H9 (cell line): ENCODE measurements around the gene RILP. TPM values are rescaled to one million over a fixed set of nuclear protein-coding genes. Genes with fewer than 3 reads are reported as not detected.

Source experiments
- DNase-seq: peaks from one replicate; pipeline ENCODE4 v3.0.0-alpha.2; 2017
- H2AFZ ChIP-seq: one replicate; pipeline ENCODE4 v1.6.1; 2013; ENCODE audit warnings: mild to moderate bottlenecking, low read length, control low read depth, moderate library complexity
- H2AK5ac ChIP-seq: 2 replicates; pipeline ENCODE4 v1.6.1; 2013; ENCODE audit warnings: low read length, control low read depth, mixed read lengths; ENCODE audit not compliant: insufficient read length
- H2BK120ac ChIP-seq: one replicate; pipeline ENCODE4 v1.6.1; 2013; ENCODE audit warnings: low read depth, mild to moderate bottlenecking, low read length, control low read depth, inconsistent platforms; ENCODE audit not compliant: poor library complexity, severe bottlenecking
- H2BK12ac ChIP-seq: 2 replicates; pipeline ENCODE4 v1.6.1; 2013; ENCODE audit warnings: low read length, control low read depth, mixed read lengths, low read depth; ENCODE audit not compliant: insufficient read length
- H2BK15ac ChIP-seq: 2 replicates; pipeline ENCODE4 v1.6.1; 2013; ENCODE audit warnings: low read depth, low read length, control low read depth
- H2BK20ac ChIP-seq: one replicate; pipeline ENCODE4 v1.6.1; 2013; ENCODE audit warnings: low read depth, mild to moderate bottlenecking, low read length, control low read depth, inconsistent platforms; ENCODE audit not compliant: poor library complexity, severe bottlenecking
- H2BK5ac ChIP-seq: 2 replicates; pipeline ENCODE4 v1.6.1; 2013; ENCODE audit warnings: low read length, control low read depth, mixed read lengths; ENCODE audit not compliant: insufficient read length
- H3K14ac ChIP-seq: 2 replicates; pipeline ENCODE4 v1.6.1; 2013; ENCODE audit warnings: low read length, control low read depth; ENCODE audit not compliant: insufficient read depth
- H3K18ac ChIP-seq: 2 replicates; pipeline ENCODE4 v1.6.1; 2013; ENCODE audit warnings: low read depth, mild to moderate bottlenecking, mixed read lengths, low read length, control low read depth; ENCODE audit not compliant: insufficient read length
- H3K23ac ChIP-seq: 2 replicates; pipeline ENCODE4 v1.6.1; 2013; ENCODE audit warnings: low read length, control low read depth, mixed read lengths, low read depth; ENCODE audit not compliant: insufficient read length
- H3K23me2 ChIP-seq: 2 replicates; pipeline ENCODE4 v1.6.1; 2013; ENCODE audit warnings: low read depth, mild to moderate bottlenecking, mixed read lengths, low read length, control low read depth; ENCODE audit not compliant: insufficient read length, poor library complexity, severe bottlenecking
- H3K27ac ChIP-seq: 2 replicates; pipeline ENCODE4 v1.5.1; 2013; ENCODE audit warnings: low read length, control low read depth, mixed read lengths, low read depth; ENCODE audit not compliant: insufficient read length
- H3K27me3 ChIP-seq: 2 replicates; pipeline ENCODE4 v1.6.1; 2013; ENCODE audit warnings: low read length, control low read depth, inconsistent platforms; ENCODE audit not compliant: insufficient read depth
- H3K4ac ChIP-seq: 2 replicates; pipeline ENCODE4 v1.6.1; 2013; ENCODE audit warnings: low read depth, mild to moderate bottlenecking, control low read depth, inconsistent platforms, low read length, moderate library complexity
- H3K4me1 ChIP-seq: 2 replicates; pipeline ENCODE4 v1.6.1; 2013; ENCODE audit warnings: low read length, control low read depth, inconsistent platforms; ENCODE audit not compliant: insufficient read depth
- H3K4me2 ChIP-seq: 2 replicates; pipeline ENCODE4 v1.6.1; 2013; ENCODE audit warnings: low read length, control low read depth, mixed read lengths; ENCODE audit not compliant: insufficient read length, insufficient read depth
- H3K56ac ChIP-seq: 2 replicates; pipeline ENCODE4 v1.6.1; 2013; ENCODE audit warnings: low read depth, mild to moderate bottlenecking, mixed read lengths, low read length, control low read depth; ENCODE audit not compliant: insufficient read length
- H3K79me1 ChIP-seq: 2 replicates; pipeline ENCODE4 v1.6.1; 2013; ENCODE audit warnings: low read depth, mild to moderate bottlenecking, moderate library complexity, low read length, control low read depth, inconsistent platforms; ENCODE audit not compliant: insufficient read depth, poor library complexity, severe bottlenecking
- H3K79me2 ChIP-seq: 2 replicates; pipeline ENCODE4 v1.6.1; 2013; ENCODE audit warnings: low read length, control low read depth, inconsistent platforms; ENCODE audit not compliant: insufficient read depth
- H3K9ac ChIP-seq: 2 replicates; pipeline ENCODE4 v1.6.1; 2013; ENCODE audit warnings: low read length, control low read depth, mixed read lengths; ENCODE audit not compliant: insufficient read length; ENCODE audit errors: extremely low read depth
- H3K9me3 ChIP-seq: one replicate; pipeline ENCODE4 v1.6.1; 2013; ENCODE audit warnings: low read depth, low read length, inconsistent platforms; ENCODE audit not compliant: control insufficient read depth
- H3T11ph ChIP-seq: one replicate; pipeline ENCODE4 v1.6.1; 2013; ENCODE audit warnings: mild to moderate bottlenecking, low read length, control low read depth, inconsistent platforms
- H4K20me1 ChIP-seq: one replicate; pipeline ENCODE4 v1.6.1; 2013; ENCODE audit not compliant: control insufficient read depth, insufficient read length, insufficient read depth
- H4K5ac ChIP-seq: 2 replicates; pipeline ENCODE4 v1.6.1; 2013; ENCODE audit warnings: low read depth, mild to moderate bottlenecking, mixed read lengths, low read length, control low read depth; ENCODE audit not compliant: insufficient read length
- H4K8ac ChIP-seq: replicated peaks from 2 replicates; pipeline ENCODE4 v1.6.1; 2013; ENCODE audit warnings: low read length, control low read depth, mixed read lengths, low read depth; ENCODE audit not compliant: insufficient read length
- H4K91ac ChIP-seq: 2 replicates; pipeline ENCODE4 v1.6.1; 2013; ENCODE audit warnings: low read depth, mild to moderate bottlenecking, moderate library complexity, mixed read lengths, low read length, control low read depth; ENCODE audit not compliant: insufficient read length
- H3K27ac Mint-ChIP-seq, 3 experiments: 2 replicates in 2 of 3; 3 replicates in 1 of 3; pipeline ENCODE4 v1.8.0; 2020 to 2021; ENCODE audit warnings: mixed read lengths in 3 of 3, mild to moderate bottlenecking in 1 of 3, moderate library complexity in 1 of 3
- H3K27me3 Mint-ChIP-seq: 2 replicates; pipeline ENCODE4 v1.8.0; 2021; ENCODE audit warnings: low read depth, mild to moderate bottlenecking, moderate library complexity, mixed read lengths
- H3K36me3 Mint-ChIP-seq, 3 experiments: 2 replicates in 2 of 3; 3 replicates in 1 of 3; pipeline ENCODE4 v1.8.0; 2020 to 2021; ENCODE audit warnings: low read depth in 3 of 3, mixed read lengths in 3 of 3; ENCODE audit not compliant: insufficient read depth in 1 of 3
- H3K4me1 Mint-ChIP-seq, 2 experiments: 2 replicates each; pipeline ENCODE4 v1.8.0; 2020; ENCODE audit warnings: mixed read lengths in 2 of 2
- H3K4me3 Mint-ChIP-seq, 2 experiments: 2 replicates in 1 of 2; 3 replicates in 1 of 2; pipeline ENCODE4 v1.8.0; 2020 to 2021; ENCODE audit warnings: mild to moderate bottlenecking in 2 of 2, mixed read lengths in 2 of 2, moderate library complexity in 1 of 2
- H3K9me3 Mint-ChIP-seq, 2 experiments: 2 replicates in 1 of 2; 3 replicates in 1 of 2; pipeline ENCODE4 v1.8.0; 2020; ENCODE audit warnings: mild to moderate bottlenecking in 2 of 2, mixed read lengths in 2 of 2, moderate library complexity in 1 of 2
- WGBS: extraction: QIAGEN DNeasy Blood & Tissue Kit; methylation state at CpG from one replicate; pipeline ENCODE4 v1.1.7; 2013; ENCODE audit warnings: missing lambda C conversion rate, low lambda C conversion rate, mixed read lengths; ENCODE audit not compliant: insufficient read length; ENCODE audit errors: extremely low coverage; 5-methylcytosine and 5-hydroxymethylcytosine counted together
- total RNA-seq: library from RNA; stranded (reverse); gene quantifications from 2 replicates; pipeline ENCODE4 v1.2.1, GENCODE V29; 2021
- TF ChIP-seq, protein P1 (sequence below): fragments of 200-600 bp; sonication (generic); conservative IDR thresholded peaks from 3 replicates; pipeline ENCODE4 v1.8.0; 2021; ENCODE audit warnings: antibody characterized with exemption, mild to moderate bottlenecking

Gene RILP
- total RNA-seq, 1 experiment from 2014 or later, result 5.4 TPM

DNA sequence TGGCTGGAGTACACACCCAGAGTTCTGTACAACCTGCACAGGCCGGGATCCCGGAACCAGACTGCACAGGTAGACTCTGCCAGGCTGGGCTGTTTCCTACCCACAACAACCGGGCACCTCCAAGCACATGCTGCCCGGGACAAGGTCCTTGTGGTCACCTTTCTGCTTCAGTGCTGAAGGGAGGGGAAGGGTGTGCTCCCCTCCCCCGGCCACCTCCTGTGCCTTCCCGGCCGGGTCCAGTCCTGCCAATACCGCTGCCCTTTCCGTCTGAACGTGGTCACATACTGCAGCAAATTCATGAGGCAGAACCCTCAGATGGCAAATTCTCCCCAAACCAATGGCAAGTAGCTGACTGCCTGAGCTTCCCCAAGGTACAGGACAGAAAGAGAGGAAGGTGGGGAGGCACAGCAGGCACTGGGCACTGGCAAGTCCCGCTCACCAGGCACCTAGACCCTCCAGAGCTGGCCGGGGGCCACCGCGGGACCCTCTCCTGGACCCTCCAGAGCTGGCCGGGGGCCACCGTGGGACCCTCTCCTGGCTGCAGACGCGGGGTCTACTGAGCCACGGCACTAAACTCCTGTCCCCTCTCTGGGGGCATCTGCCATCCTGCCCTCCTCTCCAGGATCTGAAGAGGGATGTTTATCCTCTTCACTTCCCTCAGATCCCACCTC, 43.9 kb downstream of the RILP start:
- Histone ChIP-seq H3K4me2 (no peak overlapping the region), H3T11ph (no peak overlapping the region), H3K4ac (no peak overlapping the region), H2BK120ac (no peak overlapping the region), H2AFZ (no peak overlapping the region), H3K79me2 (no peaks in the 10 kb centered on the region), H2BK20ac (no peak overlapping the region), H3K9ac (no peak overlapping the region), H4K91ac (no peak overlapping the region), H2BK5ac (no peak overlapping the region), H3K14ac (no peak overlapping the region; the same call in 1 of the 2 replicates), H3K23me2 (no peaks in the 10 kb centered on the region), H2AK5ac (no peak overlapping the region), H3K4me1 (peaks cover 5% of the 10 kb centered on the region; the same call in 1 of the 2 replicates), H4K8ac (no peak overlapping the region), H4K20me1 (no peaks in the 10 kb centered on the region), H3K23ac (no peak overlapping the region), H3K56ac (no peak overlapping the region), H4K5ac (no peak overlapping the region), H3K18ac (no peak overlapping the region), H2BK12ac (no peak overlapping the region), H3K27ac (no peak overlapping the region), H3K27me3 (no peaks in the 10 kb centered on the region), H3K79me1 (no peaks in the 10 kb centered on the region), H3K9me3 (no peaks in the 10 kb centered on the region), H2BK15ac (no peak overlapping the region)
- Mint-ChIP-seq H3K36me3 (peaks cover 10 to 12% (median 11%) of the 10 kb centered on the region in 3 experiments), H3K27ac (no peak overlapping the region), H3K9me3 (peaks cover 8 to 9% of the 10 kb centered on the region in 2 experiments), H3K4me1 (peaks cover 5 to 12% of the 10 kb centered on the region in 2 experiments), H3K4me3 (no peak overlapping the region), H3K27me3 (no peaks in the 10 kb centered on the region)
- no CpG with 5 or more reads among the region's 19 CpGs for WGBS
- DNase-seq, result no peak
- TF ChIP-seq, protein P1, sequence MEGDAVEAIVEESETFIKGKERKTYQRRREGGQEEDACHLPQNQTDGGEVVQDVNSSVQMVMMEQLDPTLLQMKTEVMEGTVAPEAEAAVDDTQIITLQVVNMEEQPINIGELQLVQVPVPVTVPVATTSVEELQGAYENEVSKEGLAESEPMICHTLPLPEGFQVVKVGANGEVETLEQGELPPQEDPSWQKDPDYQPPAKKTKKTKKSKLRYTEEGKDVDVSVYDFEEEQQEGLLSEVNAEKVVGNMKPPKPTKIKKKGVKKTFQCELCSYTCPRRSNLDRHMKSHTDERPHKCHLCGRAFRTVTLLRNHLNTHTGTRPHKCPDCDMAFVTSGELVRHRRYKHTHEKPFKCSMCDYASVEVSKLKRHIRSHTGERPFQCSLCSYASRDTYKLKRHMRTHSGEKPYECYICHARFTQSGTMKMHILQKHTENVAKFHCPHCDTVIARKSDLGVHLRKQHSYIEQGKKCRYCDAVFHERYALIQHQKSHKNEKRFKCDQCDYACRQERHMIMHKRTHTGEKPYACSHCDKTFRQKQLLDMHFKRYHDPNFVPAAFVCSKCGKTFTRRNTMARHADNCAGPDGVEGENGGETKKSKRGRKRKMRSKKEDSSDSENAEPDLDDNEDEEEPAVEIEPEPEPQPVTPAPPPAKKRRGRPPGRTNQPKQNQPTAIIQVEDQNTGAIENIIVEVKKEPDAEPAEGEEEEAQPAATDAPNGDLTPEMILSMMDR, result no peak
